Stomach (tissue), 9 donors: ENCODE results near the gene ZDHHC13. TPM values are rescaled to one million over a fixed set of nuclear protein-coding genes. Genes with fewer than 3 reads are reported as not detected.

Experiments used
- DNase-seq, 2 donors: peaks; one replicate each; pipeline versions ENCODE4 v3.0.0 to v3.0.0-alpha.2; 2013 to 2019
- H3K27ac ChIP-seq, 5 donors: fragments of 200-600 bp in 4 of 5; sonication (generic) in 4 of 5; one replicate each; pipeline ENCODE4 v1.5.1; 2013 to 2019; ENCODE audit warnings: mild to moderate bottlenecking in 1 of 5, moderate library complexity in 1 of 5
- H3K27me3 ChIP-seq, 3 donors: fragments of 200-600 bp; sonication (generic); one replicate each; pipeline ENCODE4 v1.5.1; 2017 to 2019; ENCODE audit warnings: mixed run types in 1 of 3
- H3K36me3 ChIP-seq, 4 donors: fragments of 200-600 bp; sonication (generic); 1 replicate in 3 of 4; 2 replicates in 1 of 4; pipeline ENCODE4 v1.5.1; 2016 to 2019
- H3K4me1 ChIP-seq, 4 donors: fragments of 200-600 bp; sonication (generic); one replicate each; pipeline ENCODE4 v1.5.1; 2016 to 2019
- H3K4me3 ChIP-seq, 4 donors: fragments of 200-600 bp; sonication (generic) in 3 of 4; one replicate each; pipeline ENCODE4 v1.5.1; 2016 to 2019; ENCODE audit warnings: mild to moderate bottlenecking in 1 of 4
- H3K9me3 ChIP-seq, 4 donors: fragments of 200-600 bp; sonication (generic); one replicate each; pipeline ENCODE4 v1.5.1; 2016 to 2019
- CTCF ChIP-seq, 7 experiments: fragments of 450-650 bp in 4 of 7; fragments of 200-600 bp in 3 of 7; sonication (generic) in 3 of 7; IDR thresholded peaks; one replicate each; pipeline ENCODE4 v1.5.1; 2016 to 2019; ENCODE audit warnings: antibody characterized with exemption in 7 of 7, control low read depth in 2 of 7, mild to moderate bottlenecking in 1 of 7
- EP300 ChIP-seq: sonication (generic); formaldehyde crosslinking; IDR thresholded peaks from one replicate; pipeline ENCODE4 v1.6.1; 2017; ENCODE audit warnings: antibody characterized with exemption
- POLR2A ChIP-seq, 4 donors: fragments of 450-650 bp; IDR thresholded peaks; one replicate each; pipeline ENCODE4 v1.6.1; 2016; ENCODE audit warnings: antibody characterized with exemption in 4 of 4, control low read depth in 2 of 4, mild to moderate bottlenecking in 1 of 4, moderate library complexity in 1 of 4
- POLR2AphosphoS5 ChIP-seq, 3 donors: sonication (generic); formaldehyde crosslinking; IDR thresholded peaks; one replicate each; pipeline ENCODE4 v1.6.1; 2016; ENCODE audit warnings: antibody characterized with exemption in 3 of 3
- WGBS, 5 donors: extraction: QIAGEN DNeasy Blood & Tissue Kit in 3 of 5; methylation state at CpG; one replicate each; pipeline versions ENCODE4 v1.1.5 to v1.1.7; 2013 to 2018; 5-methylcytosine and 5-hydroxymethylcytosine counted together
- intact Hi-C: fragments of 100-400 bp; cut with DNase I; formaldehyde crosslinking; loops from one replicate; pipeline ENCODE4 v1.15.1; 2023; ENCODE audit warnings: low total_unique reads
- polyA plus RNA-seq, 3 donors: library from polyadenylated mRNA; stranded (reverse); fragments of 200-250 nt; gene quantifications; one replicate each; pipeline ENCODE4 v1.2.3, GENCODE V29; 2013
- total RNA-seq, 5 donors: library from RNA; depleted of rRNA; stranded (reverse); fragments of >200 nt; gene quantifications; one replicate each; pipeline versions ENCODE4 v1.1.0 to v1.2.3, GENCODE V29; 2014 to 2016
- donor health status: healthy with polysubstance abuse.
- donor health status: Bipolar disorder and iron deficiency.
- donor health status: healthy.

The ZDHHC13 gene
- total and polyA plus RNA-seq, 8 donors = 5.5 to 43.9 (median 19.5) TPM

DNA sequence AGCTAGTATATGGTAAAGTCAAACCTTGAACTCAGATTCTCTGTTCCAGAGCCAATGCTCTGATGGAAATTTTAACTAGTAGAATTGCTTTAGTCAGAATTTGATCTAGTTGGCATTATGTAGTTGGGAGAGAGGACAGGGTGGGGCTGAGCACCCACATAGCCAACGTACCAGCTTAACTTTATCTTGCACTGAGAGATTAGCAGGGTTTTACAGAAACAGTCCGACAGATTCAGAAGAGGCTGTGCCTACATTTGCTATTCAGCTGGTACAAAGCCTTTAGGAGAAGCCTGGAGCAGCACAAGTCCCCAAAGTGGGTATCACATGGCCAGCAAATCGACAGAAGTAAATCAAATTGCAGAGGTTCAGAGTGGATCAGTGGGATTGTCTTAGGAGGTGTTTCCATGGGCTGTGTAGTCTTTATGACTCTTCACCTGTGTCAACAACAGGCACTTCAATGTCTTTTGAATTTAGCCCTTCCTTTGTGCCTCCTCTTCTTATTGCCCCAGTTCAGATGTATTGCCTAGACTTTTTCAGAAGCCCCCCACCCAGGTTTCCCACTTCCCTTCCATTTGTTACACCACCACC lies 92.1 kb downstream of the ZDHHC13 start:
- DNase-seq = no peak
- no peaks in the 10 kb centered on the region for H3K36me3 ChIP-seq
- intact Hi-C loops = no loop called here
- WGBS, 5 donors = 12 to 38% (median 28%) methylated on average over 3 of the region's 3 CpGs
- H3K4me1 ChIP-seq = peaks cover 0 to 11% (median 3%) of the 10 kb centered on the region in 4 donors
- no peak overlapping the region for H3K4me3 ChIP-seq
- H3K9me3 ChIP-seq = no peaks in the 10 kb centered on the region
- H3K27ac ChIP-seq = no peak overlapping the region
- TF ChIP-seq EP300 (no peak), CTCF (IDR thresholded peaks at IDR 0.05) (no peak), POLR2A (IDR thresholded peaks at IDR 0.05) (no peak), POLR2AphosphoS5 (IDR thresholded peaks at IDR 0.05) (no peak)
- H3K27me3 ChIP-seq = peaks cover 0 to 4% (median 4%) of the 10 kb centered on the region in 3 donors

DNA sequence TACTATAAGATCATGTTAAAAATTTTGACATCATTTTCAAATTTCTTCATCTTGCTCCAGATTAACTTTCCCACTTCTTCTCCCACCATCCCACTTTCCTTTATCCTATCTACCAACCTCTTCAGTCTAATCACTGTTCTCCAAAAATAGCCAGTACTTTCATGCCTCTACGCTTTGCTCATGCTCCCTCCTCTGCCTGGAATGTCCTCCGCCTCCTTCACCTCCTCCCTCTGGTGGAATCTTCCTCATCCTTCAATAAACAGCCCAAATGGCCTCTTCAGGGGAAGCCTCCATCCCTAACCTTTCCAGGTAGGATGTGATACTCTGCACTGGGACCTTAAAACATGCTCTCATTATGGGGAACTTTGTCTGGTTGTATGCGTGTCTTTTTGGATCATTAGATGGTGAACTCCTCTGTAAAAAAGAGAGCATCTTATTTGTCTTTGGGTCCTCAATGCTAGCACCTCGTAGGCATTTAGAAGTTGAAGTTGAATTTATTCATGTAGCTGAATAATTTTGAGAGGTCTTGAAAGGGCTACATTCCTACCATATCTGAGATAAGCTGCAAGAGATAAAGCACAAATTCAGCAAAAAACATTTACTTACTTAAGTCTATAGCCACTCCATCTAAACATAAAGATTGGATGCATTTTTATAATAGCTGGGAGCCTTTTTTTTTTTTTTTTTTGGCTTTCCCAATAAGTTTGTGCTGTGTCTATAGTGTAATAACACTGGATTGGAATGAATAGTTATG lies 92.8 kb downstream of the ZDHHC13 start:
- DNase-seq = peak in 1 of 2 donors; percentile 29
- WGBS, 5 donors = 32 to 55% (median 45%) methylated on average over 4 of the region's 4 CpGs
- H3K4me3 ChIP-seq = no peak overlapping the region
- H3K9me3 ChIP-seq = no peaks in the 10 kb centered on the region
- H3K4me1 ChIP-seq = peaks cover 0 to 11% (median 3%) of the 10 kb centered on the region in 4 donors
- H3K36me3 ChIP-seq = no peaks in the 10 kb centered on the region
- TF ChIP-seq EP300 = no peak
- TF ChIP-seq POLR2AphosphoS5 (IDR thresholded peaks at IDR 0.05) = no peak
- H3K27me3 ChIP-seq = peaks cover 0 to 4% (median 4%) of the 10 kb centered on the region in 3 donors
- no peak overlapping the region for H3K27ac ChIP-seq
- intact Hi-C loops = no loop called here

DNA sequence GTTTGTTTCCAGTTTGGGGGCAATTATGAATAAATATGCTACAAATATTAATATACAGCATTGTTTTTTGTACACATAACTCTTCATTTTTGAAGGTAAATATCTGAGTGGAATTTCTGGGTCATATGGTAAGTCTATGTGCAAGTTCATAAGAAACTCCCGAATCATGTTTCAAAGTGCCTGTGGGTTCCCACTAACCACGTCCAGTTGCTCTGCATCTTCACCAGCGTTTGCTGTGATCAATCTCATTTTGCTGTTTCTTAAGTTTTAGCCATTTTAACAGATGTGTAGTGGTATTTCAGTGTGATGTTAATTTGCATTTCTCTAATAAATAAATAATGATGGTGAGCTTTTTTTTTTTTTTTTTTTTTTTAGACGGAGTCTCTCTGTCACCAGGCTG lies 99.1 kb downstream of the ZDHHC13 start:
- TF ChIP-seq POLR2AphosphoS5 (IDR thresholded peaks at IDR 0.05) (no peak), POLR2A (IDR thresholded peaks at IDR 0.05) (no peak), EP300 (no peak), CTCF (IDR thresholded peaks at IDR 0.05) (no peak)
- no peak for DNase-seq
- intact Hi-C loops = no loop called here
- H3K27me3 ChIP-seq = no peaks in the 10 kb centered on the region
- H3K9me3 ChIP-seq = no peaks in the 10 kb centered on the region
- H3K4me1 ChIP-seq = peaks cover 0 to 6% (median 3%) of the 10 kb centered on the region in 4 donors
- H3K36me3 ChIP-seq = no peaks in the 10 kb centered on the region
- no peak overlapping the region for H3K4me3 ChIP-seq
- no peak overlapping the region for H3K27ac ChIP-seq
- 75 to 90% (median 82%) methylated on average over 4 of the region's 4 CpGs for WGBS, 5 donors

- intact Hi-C loops = no loop called here
- no peaks in the 10 kb centered on the region for H3K36me3 ChIP-seq
- no peak for DNase-seq
- no peak overlapping the region for H3K27ac ChIP-seq
- H3K4me1 ChIP-seq = peaks cover 0 to 13% (median 9%) of the 10 kb centered on the region in 4 donors
- TF ChIP-seq POLR2AphosphoS5 (IDR thresholded peaks at IDR 0.05) (no peak), EP300 (no peak), POLR2A (IDR thresholded peaks at IDR 0.05) (no peak), CTCF (IDR thresholded peaks at IDR 0.05) (no peak)
- H3K27me3 ChIP-seq = no peaks in the 10 kb centered on the region
- WGBS, 5 donors = 22 to 42% (median 31%) methylated on average over 3 of the region's 3 CpGs
- no peaks in the 10 kb centered on the region for H3K9me3 ChIP-seq
- no peak overlapping the region for H3K4me3 ChIP-seq
Measured at GRCh38 chr11:19216709-19217374, 99.9 kb downstream of the ZDHHC13 start.
